NT2/D1 (cell line): ENCODE results near the gene MRI1.

Experiments used
- DNase-seq: peaks from one replicate; pipeline ENCODE4 v3.0.0-alpha.2; 2011; ENCODE audit warnings: low read depth, low spot score
- H3K27me3 ChIP-seq: 2 replicates; pipeline ENCODE4 v1.6.0; 2011; ENCODE audit warnings: mild to moderate bottlenecking; ENCODE audit not compliant: insufficient read length, insufficient read depth
- H3K36me3 ChIP-seq: 2 replicates; pipeline ENCODE4 v1.6.1; 2011; ENCODE audit warnings: mild to moderate bottlenecking, low read length, mixed read lengths; ENCODE audit not compliant: insufficient read depth, insufficient read length
- H3K4me1 ChIP-seq: 2 replicates; pipeline ENCODE4 v1.5.1; 2011; ENCODE audit not compliant: insufficient read depth, insufficient read length
- H3K4me3 ChIP-seq: 2 replicates; pipeline ENCODE4 v1.5.1; 2011; ENCODE audit warnings: low read depth; ENCODE audit not compliant: insufficient read length
- H3K9ac ChIP-seq: 2 replicates; pipeline ENCODE4 v1.6.0; 2011; ENCODE audit warnings: low read depth; ENCODE audit not compliant: insufficient read length
- H3K9me3 ChIP-seq: 2 replicates; pipeline ENCODE4 v1.5.1; 2011; ENCODE audit warnings: mild to moderate bottlenecking, low read length; ENCODE audit not compliant: insufficient read depth
- SUZ12 ChIP-seq: IDR thresholded peaks from 2 replicates; pipeline ENCODE4 v1.6.1; 2011; ENCODE audit not compliant: insufficient read length, insufficient read depth; ENCODE audit errors: extremely low read depth
- YY1 ChIP-seq: IDR thresholded peaks from 2 replicates; pipeline ENCODE4 v1.6.1; 2011; ENCODE audit not compliant: insufficient read length, insufficient read depth
- ZNF274 ChIP-seq: IDR thresholded peaks from 2 replicates; pipeline ENCODE4 v1.6.1; 2011; ENCODE audit warnings: mild to moderate bottlenecking, low read depth, low read length

Gene MRI1

DNA sequence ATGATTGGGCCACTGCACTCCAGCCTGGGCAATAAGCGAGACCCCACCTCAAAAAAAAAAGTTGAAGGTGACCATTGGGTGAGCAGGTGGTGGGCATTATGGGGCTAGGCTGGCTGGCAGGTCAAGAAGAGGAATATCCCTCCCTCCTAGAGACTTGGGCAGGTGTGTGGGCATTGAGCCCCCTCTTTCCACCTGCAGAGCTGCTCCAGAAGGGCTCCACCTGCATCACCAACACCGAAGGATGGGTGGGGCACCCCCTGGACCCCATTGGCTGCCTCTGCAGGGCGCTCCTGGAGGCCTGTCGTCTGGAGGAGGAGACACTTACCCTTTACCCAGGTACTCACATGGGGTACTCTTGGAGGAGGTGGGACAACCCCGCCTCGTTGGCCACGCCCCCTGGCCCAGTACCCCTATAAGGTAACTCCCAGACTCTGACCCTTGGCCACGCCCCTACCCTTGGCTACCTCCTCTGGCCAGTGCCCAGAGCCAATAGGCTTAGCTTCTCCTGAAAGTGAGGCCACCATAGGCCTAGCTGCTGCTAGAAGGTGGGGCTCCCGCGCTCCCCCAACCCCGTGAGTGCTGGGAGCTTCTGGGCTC lies 52.8 kb downstream of the MRI1 start:
- H3K36me3 ChIP-seq = peaks cover 41% of the 10 kb centered on the region
- TF ChIP-seq SUZ12 = no peak
- TF ChIP-seq ZNF274 = no peak
- no peaks in the 10 kb centered on the region for H3K27me3 ChIP-seq
- no peak for DNase-seq
- no peak overlapping the region for H3K9ac ChIP-seq
- peaks cover 12% of the 10 kb centered on the region for H3K4me1 ChIP-seq
- no peaks in the 10 kb centered on the region for H3K9me3 ChIP-seq
- no peak overlapping the region for H3K4me3 ChIP-seq

DNA sequence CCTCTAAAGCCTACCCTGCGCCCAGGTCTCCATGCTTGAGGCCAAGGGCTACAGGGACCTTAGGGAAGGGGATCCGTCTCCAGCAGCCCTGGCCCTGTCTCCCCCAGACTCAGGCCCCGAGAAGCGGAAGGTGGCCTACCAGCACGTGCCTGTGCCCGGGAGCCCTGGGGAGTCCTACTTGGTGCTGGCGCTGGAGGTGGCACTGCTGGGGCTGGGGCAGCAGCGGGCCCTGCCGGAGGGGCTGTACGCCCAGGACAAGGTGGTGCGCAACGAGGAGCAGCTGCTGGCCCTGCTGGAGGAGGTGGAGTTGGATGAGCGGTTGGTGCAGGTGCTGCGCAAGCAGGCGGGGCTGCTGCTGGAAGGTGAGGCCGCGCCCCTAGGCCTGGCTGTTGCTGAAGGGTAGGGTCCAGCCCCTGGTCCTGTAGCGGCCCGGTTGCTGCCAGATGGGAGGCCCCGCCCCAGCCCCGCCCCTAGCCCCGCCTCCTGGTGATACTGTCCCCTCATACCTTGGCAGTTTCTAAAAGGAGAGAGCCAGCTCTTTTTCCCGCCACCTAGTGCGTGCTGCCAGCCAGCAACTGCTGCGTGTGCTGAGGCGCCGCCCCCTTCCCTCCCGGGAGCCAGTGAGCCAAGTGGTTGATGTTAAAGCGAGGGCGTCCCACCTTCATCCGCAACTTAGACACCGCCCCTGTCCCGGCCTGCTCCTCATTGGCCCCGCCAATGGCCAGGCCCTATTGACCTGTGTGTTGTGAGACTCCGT lies 53.5 kb downstream of the MRI1 start:
- DNase-seq = no peak
- H3K4me3 ChIP-seq = no peak overlapping the region

DNA sequence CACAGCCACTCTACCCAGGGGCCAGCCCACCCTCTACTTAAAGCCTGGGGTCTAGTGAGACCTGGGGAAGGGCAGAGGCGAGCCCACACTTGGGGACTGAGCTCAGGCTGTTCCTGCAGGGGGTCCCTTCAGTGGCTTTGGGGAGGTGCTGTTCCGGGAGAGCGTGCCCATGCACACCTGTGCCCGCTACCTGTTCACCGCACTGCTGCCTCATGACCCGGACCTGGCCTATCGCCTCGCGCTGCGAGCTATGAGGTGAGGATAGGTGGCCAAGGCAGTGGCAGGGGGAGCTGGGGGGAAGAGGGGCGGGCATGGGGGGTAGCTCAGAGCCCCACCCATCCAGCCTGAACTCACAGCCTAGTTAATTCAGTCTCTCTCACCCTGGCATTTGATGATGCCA lies 54.9 kb downstream of the MRI1 start:
- Histone ChIP-seq H3K9ac (no peak overlapping the region), H3K9me3 (no peaks in the 10 kb centered on the region), H3K27me3 (no peaks in the 10 kb centered on the region), H3K36me3 (peaks cover 47% of the 10 kb centered on the region), H3K4me1 (peaks cover 9% of the 10 kb centered on the region), H3K4me3 (no peak overlapping the region)
- TF ChIP-seq SUZ12 (no peak), YY1 (no peak), ZNF274 (no peak)
- no peak for DNase-seq

More for the DNA sequence above, 53.5 kb downstream of the MRI1 start:
- TF ChIP-seq SUZ12 (no peak), YY1 (no peak), ZNF274 (no peak)
- H3K9me3 ChIP-seq = no peaks in the 10 kb centered on the region
- peaks cover 39% of the 10 kb centered on the region for H3K36me3 ChIP-seq
- H3K4me1 ChIP-seq = peaks cover 10% of the 10 kb centered on the region
- H3K27me3 ChIP-seq = no peaks in the 10 kb centered on the region
- peak overlapping the region; percentile 26 for H3K9ac ChIP-seq

DNA sequence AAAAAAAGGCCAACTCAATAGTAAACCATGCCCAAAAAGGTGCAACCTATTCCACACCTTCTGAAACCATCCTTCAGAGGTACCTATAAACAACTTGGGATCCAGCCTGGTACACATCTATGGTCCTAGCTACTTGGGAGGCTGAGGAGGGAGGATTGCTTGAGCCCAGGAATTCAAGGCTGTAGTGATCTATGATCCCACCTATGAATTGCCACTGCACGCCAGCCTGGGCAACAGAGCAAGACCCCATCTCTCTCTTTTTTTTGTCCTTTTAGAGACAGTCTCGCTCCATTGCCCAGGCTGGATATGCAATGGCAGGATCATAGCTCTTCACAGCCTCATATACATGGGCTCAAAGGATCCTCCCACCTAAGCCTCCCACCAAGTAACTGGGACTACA lies 57.0 kb downstream of the MRI1 start:
- H3K9me3 ChIP-seq = no peaks in the 10 kb centered on the region
- DNase-seq = no peak
- no peak overlapping the region for H3K4me3 ChIP-seq
- no peaks in the 10 kb centered on the region for H3K27me3 ChIP-seq
- H3K36me3 ChIP-seq = peaks cover 41% of the 10 kb centered on the region
- TF ChIP-seq ZNF274 (no peak), YY1 (no peak), SUZ12 (no peak)
- H3K4me1 ChIP-seq = peaks cover 17% of the 10 kb centered on the region
- H3K9ac ChIP-seq = no peak overlapping the region

DNA sequence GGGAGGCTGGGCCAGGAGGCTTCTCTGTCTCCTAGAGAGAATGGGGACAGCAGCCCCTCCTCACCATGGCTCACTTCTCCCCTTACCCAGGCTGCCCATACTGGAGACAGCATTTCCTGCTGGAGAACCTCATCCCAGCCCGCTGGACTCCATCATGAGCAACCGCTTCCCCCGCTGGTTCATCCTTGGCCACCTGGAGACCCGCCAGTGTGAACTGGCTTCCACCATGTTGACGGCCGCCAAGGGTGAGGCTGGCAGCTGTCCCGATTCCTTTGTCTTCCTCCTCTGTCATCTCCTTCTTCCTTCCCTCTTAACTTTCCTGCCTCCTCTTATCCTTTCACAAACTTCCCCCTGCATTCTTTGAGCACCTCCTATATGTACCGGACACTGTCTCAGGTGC lies 58.9 kb downstream of the MRI1 start:
- Histone ChIP-seq H3K9me3 (no peaks in the 10 kb centered on the region), H3K4me1 (peaks cover 11% of the 10 kb centered on the region), H3K27me3 (no peaks in the 10 kb centered on the region), H3K9ac (no peak overlapping the region), H3K4me3 (no peak overlapping the region), H3K36me3 (peaks cover 27% of the 10 kb centered on the region)
- DNase-seq = no peak
- TF ChIP-seq ZNF274 = no peak
